Karpas-422 (cell line): ENCODE results near the gene AHNAK2. TPM values are rescaled to one million over a fixed set of nuclear protein-coding genes. Genes with fewer than 3 reads are reported as not detected.

Source experiments
- DNase-seq: peaks from one replicate; pipeline ENCODE4 v3.0.0-alpha.2; 2015
- H2AFZ ChIP-seq: fragments of 200-600 bp; sonication (generic); 2 replicates; pipeline ENCODE4 v1.6.1; 2014; ENCODE audit warnings: antibody characterized with exemption, low read length, mixed read lengths
- H3K27ac ChIP-seq: fragments of 200-600 bp; sonication (generic); 2 replicates; pipeline ENCODE4 v1.5.1; 2014; ENCODE audit warnings: mild to moderate bottlenecking, low read length, moderate library complexity
- H3K27me3 ChIP-seq: fragments of 200-600 bp; sonication (generic); 2 replicates; pipeline ENCODE4 v1.6.1; 2014; ENCODE audit warnings: low read length, mixed read lengths
- H3K36me3 ChIP-seq: fragments of 200-600 bp; sonication (generic); 2 replicates; pipeline ENCODE4 v1.6.1; 2014; ENCODE audit warnings: low read length, mixed read lengths; ENCODE audit not compliant: insufficient read depth
- H3K4me1 ChIP-seq: fragments of 200-600 bp; sonication (generic); 2 replicates; pipeline ENCODE4 v1.6.1; 2014; ENCODE audit warnings: mild to moderate bottlenecking, low read length, mixed read lengths
- H3K4me2 ChIP-seq: fragments of 200-600 bp; sonication (generic); 2 replicates; pipeline ENCODE4 v1.6.1; 2014; ENCODE audit warnings: low read length, low read depth, mild to moderate bottlenecking; ENCODE audit not compliant: poor library complexity, severe bottlenecking
- H3K4me3 ChIP-seq: fragments of 200-600 bp; sonication (generic); 2 replicates; pipeline ENCODE4 v1.5.1; 2014; ENCODE audit warnings: mild to moderate bottlenecking, antibody characterized with exemption, low read length, mixed read lengths
- H3K79me2 ChIP-seq: fragments of 200-600 bp; sonication (generic); 2 replicates; pipeline ENCODE4 v1.6.1; 2014; ENCODE audit warnings: mild to moderate bottlenecking, low read length, mixed read lengths
- H3K9ac ChIP-seq: fragments of 200-600 bp; sonication (generic); 2 replicates; pipeline ENCODE4 v1.6.0; 2014; ENCODE audit warnings: low read length
- H3K9me2 ChIP-seq: fragments of 200-600 bp; sonication (generic), shearing (Covaris generic); replicated peaks from 2 replicates; pipeline ENCODE4 v1.6.0; 2014; ENCODE audit warnings: mild to moderate bottlenecking, low read length, moderate library complexity; ENCODE audit not compliant: insufficient read depth
- H3K9me3 ChIP-seq: fragments of 300-700, 200-600 bp; sonication (generic); 2 replicates; pipeline ENCODE4 v1.6.1; 2014; ENCODE audit warnings: low read length, mixed read lengths
- H4K20me1 ChIP-seq: fragments of 200-600 bp; sonication (generic); 2 replicates; pipeline ENCODE4 v1.6.1; 2014; ENCODE audit warnings: mild to moderate bottlenecking, antibody characterized with exemption, low read length, low read depth; ENCODE audit not compliant: insufficient read depth
- total RNA-seq: library from RNA; depleted of rRNA; stranded (reverse); fragments of >200 nt; shearing (Covaris generic); gene quantifications from 2 replicates; pipeline ENCODE4 v1.2.3, GENCODE V29; 2014; ENCODE audit warnings: low replicate concordance

Gene AHNAK2
- total RNA-seq, 1 experiment from 2014 or later: not detected

DNA sequence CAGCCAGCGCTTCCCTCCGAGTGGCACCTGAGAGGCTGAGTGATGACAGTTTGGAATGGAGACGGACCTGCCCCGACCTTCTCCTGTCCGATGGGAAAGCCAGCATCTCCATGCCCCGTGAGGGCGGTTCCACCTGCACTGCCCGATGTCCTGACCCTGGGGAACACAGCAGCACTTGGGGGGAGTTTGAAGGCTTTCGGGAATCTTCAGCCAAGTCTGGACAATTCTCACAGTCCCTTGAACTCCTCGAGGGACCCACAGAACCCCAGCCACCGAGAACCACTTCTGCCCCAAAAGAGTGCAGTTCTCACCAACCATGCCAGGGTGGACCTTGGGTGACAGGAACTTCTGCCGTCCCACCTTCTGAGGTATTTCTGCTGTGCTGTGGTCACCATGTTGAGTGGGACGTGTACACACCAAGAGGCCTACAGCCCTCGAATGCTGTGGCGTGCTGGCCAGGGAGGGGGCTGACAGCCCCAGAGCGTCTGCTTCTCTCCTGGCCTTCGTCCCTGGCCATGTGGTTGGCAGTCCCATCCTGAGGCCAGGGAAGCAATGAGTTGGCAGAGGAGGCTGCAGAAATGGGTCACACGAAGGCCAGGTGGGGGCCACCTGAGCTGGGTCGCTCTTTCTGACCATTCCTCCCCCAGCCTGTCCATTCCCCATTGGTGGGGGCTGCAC lies 8.5 kb upstream of the AHNAK2 start:
- Histone ChIP-seq H3K9me3 (no peaks in the 10 kb centered on the region), H3K4me3 (peak overlapping the region; percentile 84), H2AFZ (no peak overlapping the region), H3K27me3 (no peaks in the 10 kb centered on the region), H4K20me1 (peaks cover 13% of the 10 kb centered on the region; the same call in 1 of the 2 replicates), H3K79me2 (no peaks in the 10 kb centered on the region), H3K9ac (peak overlapping the region; percentile 83), H3K36me3 (no peaks in the 10 kb centered on the region), H3K27ac (no peak overlapping the region), H3K4me1 (peaks cover 25% of the 10 kb centered on the region), H3K4me2 (peak overlapping the region; percentile 98), H3K9me2 (no peaks in the 10 kb centered on the region)
- no peak for DNase-seq

DNA sequence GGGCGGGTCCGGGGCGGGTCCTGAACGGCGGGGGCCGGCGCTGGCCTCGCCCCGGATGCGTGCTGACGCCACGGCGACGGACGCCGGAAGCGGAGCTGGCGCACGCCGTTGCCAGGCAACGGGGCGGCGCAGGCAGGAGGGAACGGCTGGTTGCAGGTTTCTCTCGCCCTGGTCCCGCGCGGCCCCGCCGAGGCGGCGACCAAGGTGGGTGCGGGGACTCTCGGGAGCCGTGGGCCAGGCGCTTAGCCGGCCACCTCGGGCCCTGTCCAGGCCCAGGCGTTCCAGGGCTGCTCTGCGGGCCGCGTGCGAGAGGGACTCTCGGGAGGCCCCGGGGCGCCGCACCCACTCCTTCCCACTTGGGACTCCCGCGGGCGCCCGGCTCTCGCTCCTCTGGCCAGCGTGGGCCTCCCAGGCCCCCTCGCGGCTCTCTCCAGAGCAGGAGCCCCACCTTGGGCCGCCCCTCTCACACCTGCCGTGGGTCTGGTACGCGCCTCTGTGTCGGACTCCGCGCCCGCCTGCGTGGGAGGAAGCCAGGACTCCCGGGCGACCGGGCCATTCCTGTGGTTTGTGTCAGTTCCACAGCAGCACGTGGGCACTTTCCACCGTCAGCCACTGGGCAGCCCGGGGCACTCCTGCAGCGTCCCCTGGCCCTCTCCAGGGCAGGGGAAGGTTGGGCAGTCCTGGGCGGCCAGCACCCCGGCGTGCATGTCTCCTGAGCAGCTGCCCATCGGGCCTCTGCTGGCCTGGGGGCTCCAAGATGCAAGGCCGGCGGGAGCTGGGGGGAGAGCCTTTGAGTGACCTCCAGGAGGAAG lies 7.7 kb upstream of the AHNAK2 start, which contains the start of gene CLBA1:
Gene CLBA1, plus strand, starts transcription at position 114 of the 812 bp plus-strand sequence. Its CDS starts 644 bp downstream, at position 758.
- H3K27me3 ChIP-seq: no peaks in the 10 kb centered on the region
- H3K4me2 ChIP-seq: peak within 1 kb of the TSS; percentile 98
- H2AFZ ChIP-seq: peak within 1 kb of the TSS; percentile 91; the same call in 1 of the 2 replicates
- peaks cover 8% of the 10 kb centered on the region; the same call in 1 of the 2 replicates for H4K20me1 ChIP-seq
- H3K27ac ChIP-seq: no peak within 1 kb of the TSS
- H3K4me1 ChIP-seq: peaks cover 26% of the 10 kb centered on the region
- H3K9me3 ChIP-seq: no peaks in the 10 kb centered on the region
- H3K36me3 ChIP-seq: no peaks in the 10 kb centered on the region
- H3K9ac ChIP-seq: peak within 1 kb of the TSS; percentile 83
- no peaks in the 10 kb centered on the region for H3K9me2 ChIP-seq
- peak; percentile 97 for DNase-seq
- peak within 1 kb of the TSS; percentile 84 for H3K4me3 ChIP-seq
- no peaks in the 10 kb centered on the region for H3K79me2 ChIP-seq

DNA sequence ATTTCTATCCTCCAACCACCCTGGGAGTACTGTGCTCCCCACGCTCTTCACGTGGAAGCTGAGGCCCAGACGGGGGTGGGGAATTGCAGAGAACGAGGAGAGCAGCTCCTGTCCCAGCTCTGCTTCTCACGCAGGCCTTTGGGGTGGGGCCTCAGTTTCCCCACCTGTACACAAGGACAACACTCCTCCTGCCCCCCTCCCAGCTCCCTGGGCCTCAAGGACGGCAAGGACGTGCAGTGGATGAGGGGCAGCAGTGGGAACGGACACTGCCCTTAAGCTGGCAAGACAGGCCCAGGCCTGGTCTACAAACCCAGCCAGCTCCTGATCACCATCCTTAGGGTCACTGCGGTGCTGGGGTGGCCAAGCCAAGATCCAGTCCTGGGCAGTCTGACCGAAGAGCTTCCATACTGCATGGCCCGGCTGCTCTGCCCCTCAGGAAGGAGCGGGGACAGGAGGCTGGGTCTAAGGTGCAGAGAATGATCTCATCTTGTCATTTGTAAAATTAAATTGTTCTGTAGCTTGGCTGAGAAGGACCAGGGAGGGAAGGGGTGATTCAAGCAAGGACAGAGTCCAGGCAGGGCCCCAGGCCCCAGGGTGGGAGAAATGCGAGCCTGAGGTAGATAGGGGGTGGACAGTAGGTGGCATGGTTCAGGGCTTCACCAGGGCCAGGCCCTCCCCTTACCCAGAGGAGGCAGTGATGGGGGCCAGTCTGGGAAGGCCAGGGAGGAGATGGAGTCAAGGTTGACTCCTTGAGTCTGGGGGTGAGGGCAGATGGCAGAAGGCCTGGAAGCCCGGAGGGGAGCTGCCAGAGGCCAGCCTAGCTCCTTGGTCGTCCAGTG lies 6.1 kb upstream of the AHNAK2 start:
- H3K9me2 ChIP-seq: no peaks in the 10 kb centered on the region
- H3K4me1 ChIP-seq: peaks cover 22% of the 10 kb centered on the region
- DNase-seq: no peak
- no peaks in the 10 kb centered on the region for H3K9me3 ChIP-seq
- peaks cover 13% of the 10 kb centered on the region; the same call in 1 of the 2 replicates for H4K20me1 ChIP-seq
- no peaks in the 10 kb centered on the region for H3K79me2 ChIP-seq
- H3K36me3 ChIP-seq: no peaks in the 10 kb centered on the region
- no peak overlapping the region for H3K4me3 ChIP-seq
- H3K4me2 ChIP-seq: no peak overlapping the region
- H2AFZ ChIP-seq: no peak overlapping the region
- no peak overlapping the region for H3K9ac ChIP-seq
- H3K27ac ChIP-seq: no peak overlapping the region
- no peaks in the 10 kb centered on the region for H3K27me3 ChIP-seq

DNA sequence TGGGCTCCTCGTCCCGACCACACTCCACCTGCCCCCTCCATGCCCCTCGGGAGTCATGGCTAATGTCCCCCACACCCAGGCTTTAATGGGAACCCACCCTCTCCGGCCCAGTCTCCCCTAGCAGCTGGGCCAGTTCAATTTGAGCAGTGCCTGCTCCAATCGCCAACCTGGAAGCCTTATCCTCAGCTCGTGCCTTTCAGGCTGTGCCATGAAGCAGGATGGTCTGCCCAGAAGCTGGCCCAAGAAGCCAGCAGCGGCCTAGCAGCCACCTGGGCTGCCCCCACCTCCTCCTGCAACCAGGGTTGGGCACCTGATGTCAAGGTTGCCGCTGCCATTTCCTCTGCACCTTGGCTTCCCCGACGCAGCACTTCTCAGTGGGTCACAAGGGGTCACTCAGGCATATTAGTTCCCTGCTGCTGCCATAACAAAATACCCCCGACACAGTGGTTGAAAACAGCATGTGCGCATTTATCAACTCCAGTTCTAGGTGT lies 5.1 kb upstream of the AHNAK2 start:
- DNase-seq: no peak
- Histone ChIP-seq H3K4me2 (no peak overlapping the region), H3K9me2 (no peaks in the 10 kb centered on the region), H3K9ac (peak overlapping the region; percentile 6; the same call in 1 of the 2 replicates), H3K27ac (no peak overlapping the region), H4K20me1 (peaks cover 13% of the 10 kb centered on the region; the same call in 1 of the 2 replicates), H3K79me2 (no peaks in the 10 kb centered on the region), H3K4me3 (no peak overlapping the region), H3K36me3 (no peaks in the 10 kb centered on the region), H3K27me3 (no peaks in the 10 kb centered on the region), H2AFZ (no peak overlapping the region), H3K9me3 (no peaks in the 10 kb centered on the region), H3K4me1 (peaks cover 22% of the 10 kb centered on the region)

DNA sequence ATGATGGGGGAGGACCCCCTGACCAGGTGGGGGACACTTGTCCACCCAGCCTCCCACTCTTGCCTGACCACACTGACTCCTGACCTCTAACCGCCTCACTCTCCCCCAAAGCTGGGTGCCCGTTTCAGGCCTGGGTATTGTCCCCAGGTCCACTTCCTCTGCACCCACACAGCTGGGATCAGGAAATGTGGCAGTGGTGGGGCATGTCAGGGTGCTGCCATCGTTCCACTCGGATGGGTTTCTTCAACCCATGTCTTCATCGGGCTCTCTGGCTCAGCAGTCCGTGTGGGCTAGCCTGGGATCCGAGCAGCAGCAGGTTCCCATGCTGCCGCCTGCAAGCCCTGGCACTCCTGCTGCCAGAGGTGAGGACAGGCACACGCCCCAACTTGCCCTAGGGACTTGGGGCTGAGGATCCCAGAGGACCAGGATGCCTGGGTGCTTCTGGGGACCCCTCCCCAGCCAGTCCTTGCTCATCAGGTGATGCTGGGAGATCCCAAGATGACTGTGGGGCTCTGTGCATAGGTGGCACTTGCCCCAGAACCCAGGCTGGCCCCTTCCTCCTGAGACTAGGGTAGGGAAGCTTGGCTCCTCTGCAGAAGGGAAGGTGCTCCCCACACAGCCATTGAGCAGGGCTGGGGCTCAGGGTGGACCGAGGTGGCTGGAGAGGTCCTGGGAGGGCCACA lies 4.5 kb upstream of the AHNAK2 start:
- Histone ChIP-seq H3K9me3 (no peaks in the 10 kb centered on the region), H3K4me1 (peaks cover 22% of the 10 kb centered on the region), H3K4me2 (no peak overlapping the region), H3K27ac (no peak overlapping the region), H3K27me3 (no peaks in the 10 kb centered on the region), H3K9ac (peak overlapping the region; percentile 6), H2AFZ (no peak overlapping the region), H3K79me2 (no peaks in the 10 kb centered on the region), H3K4me3 (no peak overlapping the region), H3K36me3 (no peaks in the 10 kb centered on the region), H4K20me1 (peaks cover 13% of the 10 kb centered on the region; the same call in 1 of the 2 replicates), H3K9me2 (no peaks in the 10 kb centered on the region)
- no peak for DNase-seq

DNA sequence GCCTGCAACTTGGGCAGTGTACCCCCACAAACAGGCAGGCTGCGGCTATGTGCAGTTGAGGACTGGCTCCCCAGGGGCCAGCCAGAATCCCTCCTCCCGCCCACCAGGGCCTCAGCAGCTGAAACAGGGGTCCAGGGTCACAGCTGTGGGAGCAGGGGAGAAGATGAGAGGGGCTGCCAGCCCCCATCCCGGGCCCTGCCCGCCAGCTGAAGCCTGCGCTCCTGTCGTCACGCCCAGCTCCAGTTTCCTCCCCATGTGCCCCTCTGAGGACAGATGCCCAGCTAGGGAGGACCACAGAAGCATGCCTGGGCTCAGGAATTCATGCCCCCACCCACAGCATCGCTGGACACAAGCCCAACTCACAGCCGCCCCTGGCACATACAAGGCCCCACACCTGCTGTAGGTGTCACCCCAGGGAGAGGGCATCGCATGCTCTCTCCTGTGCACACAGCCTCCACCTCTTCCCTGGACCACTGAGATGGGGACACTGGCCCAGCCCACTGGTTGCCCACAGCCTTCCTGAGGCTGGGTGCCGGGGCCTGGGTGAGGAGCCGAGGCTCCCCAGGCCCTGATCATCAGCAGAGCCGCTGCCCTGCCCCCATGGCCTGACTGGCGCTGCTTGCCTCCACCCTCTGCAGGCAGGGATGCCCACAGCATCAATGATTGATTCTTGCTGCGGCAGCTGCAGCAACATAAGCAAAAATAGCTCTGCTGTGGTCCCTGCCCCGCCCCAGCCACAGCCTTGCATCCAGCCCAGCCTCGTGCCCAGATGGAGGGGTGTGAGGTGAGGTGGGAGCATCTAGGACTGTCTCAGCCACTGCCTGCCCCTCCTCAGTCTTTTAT lies 3.7 kb upstream of the AHNAK2 start:
- Histone ChIP-seq H3K4me2 (no peak overlapping the region), H4K20me1 (peaks cover 10% of the 10 kb centered on the region; the same call in 1 of the 2 replicates), H3K4me3 (no peak overlapping the region), H3K9ac (peak overlapping the region; percentile 6), H3K36me3 (no peaks in the 10 kb centered on the region), H2AFZ (no peak overlapping the region), H3K27ac (no peak overlapping the region), H3K79me2 (no peaks in the 10 kb centered on the region), H3K9me3 (no peaks in the 10 kb centered on the region), H3K27me3 (no peaks in the 10 kb centered on the region), H3K4me1 (peaks cover 22% of the 10 kb centered on the region), H3K9me2 (no peaks in the 10 kb centered on the region)
- DNase-seq: peak; percentile 65
